Hair follicular keratinocyte (primary cell): Measurements from ENCODE around the gene MYOM3. TPM values are rescaled to one million over a fixed set of nuclear protein-coding genes. Genes with fewer than 3 reads are reported as not detected.

Source experiments
- total RNA-seq: library from RNA; depleted of rRNA; stranded (reverse); fragments of >200 nt; gene quantifications from 2 replicates; pipeline ENCODE4 v1.2.3, GENCODE V29; 2015

MYOM3 gene
- 0.38 and 0.78 TPM in 2 replicates for total RNA-seq

GRCh38 chr1:24111996-24112779, at the start of gene MYOM3:
TSS of gene MYOM3 (minus strand) at chr1:24112135. CDS start at chr1:24108636, 3,499 bp downstream.

GRCh38 chr1:24142546-24143534, 30.9 kb upstream of the MYOM3 start, which contains the start of gene IL22RA1:
TSS of gene IL22RA1 (minus strand) at chr1:24143140. CDS start at chr1:24143082, 58 bp downstream.

Other genes starting within 250 kb of the MYOM3 start
- 5.5 and 8.9 TPM in 2 replicates for gene FUCA1, start 243.8 kb downstream of the MYOM3 start, total RNA-seq
- gene CNR2, start 198.8 kb downstream of the MYOM3 start, total RNA-seq, result not detected in 2 replicates
- gene PNRC2, start 152.3 kb downstream of the MYOM3 start, total RNA-seq, result 59.7 and 104 TPM in 2 replicates
- gene SRSF10, start 131.8 kb downstream of the MYOM3 start, total RNA-seq, result 48.4 and 49.0 TPM in 2 replicates
- 2.3 and 2.4 TPM in 2 replicates for gene IL22RA1, start 31.0 kb upstream of the MYOM3 start, total RNA-seq
- gene IFNLR1, start 75.2 kb upstream of the MYOM3 start, total RNA-seq, result 5.3 and 6.7 TPM in 2 replicates
- 3.0 and 10.9 TPM in 2 replicates for gene GRHL3, start 207.2 kb upstream of the MYOM3 start, total RNA-seq